Fibroblast of lung (primary cell): ENCODE results near the gene TMED5. TPM values are rescaled to one million over a fixed set of nuclear protein-coding genes. Genes with fewer than 3 reads are reported as not detected.
A peak's percentile ranks its signal among the peaks of the same experiment; 100 is the strongest.

Source experiments
- DNase-seq, 2 donors: peaks; one replicate each; pipeline versions ENCODE4 v3.0.0 to v3.0.0-alpha.2; 2010; ENCODE audit warnings: low read depth in 2 of 2
- H2AFZ ChIP-seq: 2 replicates; pipeline ENCODE4 v1.5.1; 2012; ENCODE audit warnings: low read length, control low read depth, inconsistent platforms
- H3K27ac ChIP-seq: 2 replicates; pipeline ENCODE4 v1.5.1; 2011; ENCODE audit warnings: low read length, control low read depth; ENCODE audit not compliant: insufficient read depth
- H3K27me3 ChIP-seq: 2 replicates; pipeline ENCODE4 v1.5.1; 2011; ENCODE audit warnings: mild to moderate bottlenecking, low read length; ENCODE audit not compliant: control insufficient read depth, insufficient read depth
- H3K36me3 ChIP-seq: 2 replicates; pipeline ENCODE4 v1.5.1; 2011; ENCODE audit warnings: low read length; ENCODE audit not compliant: control insufficient read depth, insufficient read depth
- H3K4me1 ChIP-seq: 2 replicates; pipeline ENCODE4 v1.5.1; 2011; ENCODE audit warnings: low read length; ENCODE audit not compliant: control insufficient read depth, insufficient read depth; ENCODE audit errors: extremely low read depth
- H3K4me2 ChIP-seq: 2 replicates; pipeline ENCODE4 v1.5.1; 2011; ENCODE audit warnings: low read length, control low read depth; ENCODE audit not compliant: insufficient read depth; ENCODE audit errors: extremely low read depth
- H3K4me3 ChIP-seq, 4 experiments: fragments of 200-600 bp in 1 of 4; sonication (generic) in 1 of 4; replicated peaks in 1 of 4; 2 replicates each; pipeline ENCODE4 v1.5.1; 2011 to 2016; ENCODE audit warnings: low read length in 4 of 4, low read depth in 3 of 4, mild to moderate bottlenecking in 3 of 4, control low read depth in 2 of 4, inconsistent platforms in 1 of 4, mixed read lengths in 1 of 4; ENCODE audit not compliant: insufficient read depth in 1 of 4; ENCODE audit errors: control extremely low read depth in 1 of 4
- H3K79me2 ChIP-seq: 2 replicates; pipeline ENCODE4 v1.5.1; 2012; ENCODE audit warnings: mild to moderate bottlenecking, low read length, inconsistent platforms; ENCODE audit not compliant: control insufficient read depth, insufficient read depth
- H3K9ac ChIP-seq: 2 replicates; pipeline ENCODE4 v1.5.1; 2011; ENCODE audit warnings: mild to moderate bottlenecking, low read length, control low read depth; ENCODE audit not compliant: insufficient read depth
- H3K9me3 ChIP-seq: 2 replicates; pipeline ENCODE4 v1.5.1; 2012; ENCODE audit warnings: low read depth, low read length; ENCODE audit not compliant: control insufficient read depth, insufficient read depth
- H4K20me1 ChIP-seq: 2 replicates; pipeline ENCODE4 v1.5.1; 2011; ENCODE audit warnings: low read length; ENCODE audit not compliant: control insufficient read depth, insufficient read depth; ENCODE audit errors: extremely low read depth
- EZH2 ChIP-seq: IDR thresholded peaks from 2 replicates; pipeline ENCODE4 v1.5.1; 2012; ENCODE audit warnings: low read length, control low read depth, mild to moderate bottlenecking; ENCODE audit errors: missing control alignments
- polyA plus RNA-seq, 2 donors: library from polyadenylated mRNA; depleted of rRNA in 1 of 2; stranded (reverse) in 1 of 2; unstranded in 1 of 2; fragments of >200 nt; gene quantifications; 2 replicates each; pipeline ENCODE4 v1.2.1, GENCODE V29; 2011 to 2012; ENCODE audit warnings: missing spikeins in 1 of 2
- total RNA-seq: library from RNA; depleted of rRNA; stranded (reverse); fragments of >200 nt; gene quantifications from 2 replicates; pipeline ENCODE4 v1.2.1, GENCODE V29; 2014
- TF ChIP-seq, protein P1 (sequence below), 2 donors: IDR thresholded peaks in 1 of 2; conservative IDR thresholded peaks in 1 of 2; 1 replicate in 1 of 2; 2 replicates in 1 of 2; pipeline ENCODE4 v1.5.1; 2011 to 2012; ENCODE audit warnings: low read length in 2 of 2, control low read depth in 1 of 2, inconsistent platforms in 1 of 2, low read depth in 1 of 2, mild to moderate bottlenecking in 1 of 2

The TMED5 gene
- total and polyA plus RNA-seq, 2 donors (not counting 1 experiment from before 2014, with no cell fraction given), result 56.0 to 82.6 TPM

DNA sequence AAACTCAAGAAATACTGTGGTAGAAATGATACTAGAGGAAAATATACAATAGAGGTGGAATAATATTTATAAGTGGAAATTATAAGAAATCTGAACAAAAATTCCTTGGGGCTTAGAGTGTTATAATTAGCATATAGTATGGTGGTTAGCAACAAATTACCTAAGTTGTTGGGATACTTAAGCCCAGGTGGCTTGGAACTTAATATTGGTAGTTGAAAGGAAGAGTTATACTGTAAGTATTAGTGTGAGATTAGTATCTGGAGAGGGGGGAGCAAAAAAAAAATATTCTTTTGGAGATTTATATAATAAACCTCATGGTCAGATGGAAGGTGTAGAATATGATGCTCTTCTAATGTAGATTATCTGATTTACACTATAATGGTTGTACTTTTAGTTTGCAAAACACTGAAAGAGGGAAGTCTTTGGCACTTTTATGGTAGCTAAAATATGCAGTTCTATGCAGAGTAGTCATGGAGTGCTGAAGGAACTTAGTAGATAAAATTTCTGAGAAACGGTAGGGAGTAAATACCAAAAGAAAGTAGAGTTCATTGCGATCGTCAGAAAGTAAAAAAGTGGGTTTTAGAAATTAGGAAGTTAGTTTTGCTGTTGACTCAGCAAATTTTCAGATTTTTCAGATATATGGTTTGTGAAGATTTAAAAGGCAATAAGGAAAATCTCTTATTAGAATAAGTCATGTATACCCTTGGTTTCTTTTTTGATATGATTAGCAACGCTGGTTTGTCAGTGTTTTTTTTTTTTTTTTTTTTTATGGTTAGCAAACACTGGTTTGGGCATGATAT, 55.5 kb downstream of the TMED5 start:
- H3K9me3 ChIP-seq, result no peaks in the 10 kb centered on the region
- H3K4me1 ChIP-seq, result no peaks in the 10 kb centered on the region
- DNase-seq, result no peak
- no peak overlapping the region for H3K4me2 ChIP-seq
- H3K27me3 ChIP-seq, result no peaks in the 10 kb centered on the region
- no peak overlapping the region for H3K4me3 ChIP-seq
- H3K9ac ChIP-seq, result no peak overlapping the region
- H3K27ac ChIP-seq, result no peak overlapping the region
- no peaks in the 10 kb centered on the region for H3K79me2 ChIP-seq
- no peak for TF ChIP-seq EZH2
- TF ChIP-seq, protein P1, sequence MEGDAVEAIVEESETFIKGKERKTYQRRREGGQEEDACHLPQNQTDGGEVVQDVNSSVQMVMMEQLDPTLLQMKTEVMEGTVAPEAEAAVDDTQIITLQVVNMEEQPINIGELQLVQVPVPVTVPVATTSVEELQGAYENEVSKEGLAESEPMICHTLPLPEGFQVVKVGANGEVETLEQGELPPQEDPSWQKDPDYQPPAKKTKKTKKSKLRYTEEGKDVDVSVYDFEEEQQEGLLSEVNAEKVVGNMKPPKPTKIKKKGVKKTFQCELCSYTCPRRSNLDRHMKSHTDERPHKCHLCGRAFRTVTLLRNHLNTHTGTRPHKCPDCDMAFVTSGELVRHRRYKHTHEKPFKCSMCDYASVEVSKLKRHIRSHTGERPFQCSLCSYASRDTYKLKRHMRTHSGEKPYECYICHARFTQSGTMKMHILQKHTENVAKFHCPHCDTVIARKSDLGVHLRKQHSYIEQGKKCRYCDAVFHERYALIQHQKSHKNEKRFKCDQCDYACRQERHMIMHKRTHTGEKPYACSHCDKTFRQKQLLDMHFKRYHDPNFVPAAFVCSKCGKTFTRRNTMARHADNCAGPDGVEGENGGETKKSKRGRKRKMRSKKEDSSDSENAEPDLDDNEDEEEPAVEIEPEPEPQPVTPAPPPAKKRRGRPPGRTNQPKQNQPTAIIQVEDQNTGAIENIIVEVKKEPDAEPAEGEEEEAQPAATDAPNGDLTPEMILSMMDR (conservative IDR thresholded peaks at IDR 0.05 in 1 of 2, IDR thresholded peaks at IDR 0.05 in 1 of 2; ENCODE audit: low read depth in 1 of 2, low read length in 2 of 2), result no peak
- no peak overlapping the region for H2AFZ ChIP-seq
- no peaks in the 10 kb centered on the region for H3K36me3 ChIP-seq
- H4K20me1 ChIP-seq, result no peaks in the 10 kb centered on the region

DNA sequence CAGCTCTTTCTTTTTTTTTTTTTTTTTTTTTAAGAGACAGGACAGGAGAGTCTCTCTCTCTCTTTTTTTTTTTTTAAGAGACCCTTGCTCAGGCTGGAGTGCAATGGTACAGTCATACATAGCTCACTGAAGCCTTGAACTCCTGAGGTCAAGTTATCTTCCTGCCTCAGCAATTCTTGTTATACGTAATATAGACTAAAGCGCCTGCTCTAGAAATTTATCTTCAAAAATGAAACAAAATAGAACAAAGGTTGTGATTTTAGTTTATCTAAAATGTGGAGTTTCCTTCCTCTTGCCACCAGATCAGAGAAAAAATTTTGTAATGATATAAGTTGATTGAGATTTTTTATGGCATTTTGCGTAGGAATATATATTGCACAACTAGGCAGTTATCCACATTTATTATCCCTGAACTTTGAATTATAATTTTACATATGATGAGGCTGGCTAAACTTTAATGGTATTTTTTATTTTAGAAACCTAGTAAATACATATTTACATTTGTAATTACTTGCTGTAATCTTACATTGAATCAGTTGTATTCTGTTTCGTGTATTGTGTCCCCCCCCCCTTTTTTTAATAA, 56.9 kb downstream of the TMED5 start:
- H3K4me1 ChIP-seq, result no peaks in the 10 kb centered on the region
- no peak overlapping the region for H3K9ac ChIP-seq
- TF ChIP-seq, protein P1 (conservative IDR thresholded peaks at IDR 0.05 in 1 of 2, IDR thresholded peaks at IDR 0.05 in 1 of 2; ENCODE audit: low read depth in 1 of 2, low read length in 2 of 2), result no peak
- no peak for TF ChIP-seq EZH2
- H3K9me3 ChIP-seq, result no peaks in the 10 kb centered on the region
- no peak overlapping the region for H2AFZ ChIP-seq
- no peak overlapping the region for H3K4me2 ChIP-seq
- DNase-seq, result peak; percentile 17 to 33
- no peaks in the 10 kb centered on the region for H3K36me3 ChIP-seq
- no peaks in the 10 kb centered on the region for H4K20me1 ChIP-seq
- H3K27me3 ChIP-seq, result no peaks in the 10 kb centered on the region
- H3K79me2 ChIP-seq, result no peaks in the 10 kb centered on the region
- no peak overlapping the region for H3K4me3 ChIP-seq
- no peak overlapping the region for H3K27ac ChIP-seq

DNA sequence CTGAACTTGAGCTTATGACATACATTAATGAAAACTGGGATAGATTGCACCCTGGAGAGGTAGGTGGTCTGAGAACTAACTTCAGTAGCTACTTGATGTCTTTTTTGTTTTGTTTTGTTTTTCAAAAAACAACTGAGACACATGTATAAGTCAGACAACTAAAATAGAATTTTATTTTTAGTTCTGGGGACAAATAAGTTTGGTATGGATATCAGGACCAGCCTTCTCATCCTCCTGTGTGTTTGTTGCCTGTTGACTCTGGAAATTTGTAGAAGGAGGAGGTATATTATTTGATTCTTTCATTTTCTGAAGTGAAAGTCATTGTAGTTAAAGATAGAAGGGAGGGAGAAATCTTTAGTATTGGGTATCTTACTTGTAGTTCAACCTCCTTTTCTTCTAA, 59.6 kb downstream of the TMED5 start:
- no peaks in the 10 kb centered on the region for H3K36me3 ChIP-seq

More for the DNA sequence above, 59.6 kb downstream of the TMED5 start:
- no peak for TF ChIP-seq EZH2
- TF ChIP-seq, protein P1 (conservative IDR thresholded peaks at IDR 0.05 in 1 of 2, IDR thresholded peaks at IDR 0.05 in 1 of 2; ENCODE audit: low read depth in 1 of 2, low read length in 2 of 2), result no peak
- Histone ChIP-seq H3K27ac (no peak overlapping the region), H3K4me3 (no peak overlapping the region), H3K27me3 (no peaks in the 10 kb centered on the region), H3K9ac (no peak overlapping the region), H3K79me2 (no peaks in the 10 kb centered on the region), H2AFZ (no peak overlapping the region), H3K4me1 (no peaks in the 10 kb centered on the region), H4K20me1 (no peaks in the 10 kb centered on the region), H3K4me2 (no peak overlapping the region), H3K9me3 (no peaks in the 10 kb centered on the region)
- DNase-seq, result no peak
